ENCODE results near the gene GRIN1.

GRIN1 gene

DNA sequence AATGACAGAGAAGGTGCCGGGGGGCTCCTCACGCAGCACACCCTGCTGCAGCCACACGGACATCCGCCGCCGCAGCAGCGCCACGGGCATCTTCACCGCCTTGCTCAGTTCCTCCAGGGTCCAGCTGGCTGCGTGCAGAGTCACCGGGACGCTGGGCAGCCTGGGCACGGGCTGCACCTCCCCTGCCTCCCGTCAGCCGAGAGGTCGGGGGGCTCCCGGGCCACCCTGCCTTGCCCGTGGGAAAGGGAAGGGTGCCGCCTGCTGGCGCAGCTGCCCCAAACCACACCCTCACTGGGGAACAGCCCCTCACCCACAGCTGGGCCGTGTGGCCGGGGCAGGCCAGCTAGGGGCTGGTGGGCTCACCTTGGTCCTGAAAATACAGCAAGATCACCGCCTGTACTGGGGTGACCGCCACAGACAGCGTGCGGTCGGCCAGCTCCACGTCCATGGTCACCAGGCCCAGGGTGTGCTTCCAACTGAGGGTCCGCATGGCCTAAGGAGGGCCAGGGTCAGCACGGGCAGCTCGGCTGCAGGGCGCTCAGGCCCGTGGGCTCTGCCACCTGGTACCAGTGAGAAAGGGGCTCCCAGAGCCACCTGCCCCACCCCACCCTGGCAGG, 36.5 kb downstream of the GRIN1 start:
- no peak for DNase-seq (ENCODE audit: low read depth)
- in situ Hi-C loops (cut with HindIII; ENCODE audit: low sequenced_read_pairs) = no loop called here
- no peak overlapping the region for H3K4me3 ChIP-seq (ENCODE audit: low read depth, low read length)
- TF ChIP-seq, protein P1, sequence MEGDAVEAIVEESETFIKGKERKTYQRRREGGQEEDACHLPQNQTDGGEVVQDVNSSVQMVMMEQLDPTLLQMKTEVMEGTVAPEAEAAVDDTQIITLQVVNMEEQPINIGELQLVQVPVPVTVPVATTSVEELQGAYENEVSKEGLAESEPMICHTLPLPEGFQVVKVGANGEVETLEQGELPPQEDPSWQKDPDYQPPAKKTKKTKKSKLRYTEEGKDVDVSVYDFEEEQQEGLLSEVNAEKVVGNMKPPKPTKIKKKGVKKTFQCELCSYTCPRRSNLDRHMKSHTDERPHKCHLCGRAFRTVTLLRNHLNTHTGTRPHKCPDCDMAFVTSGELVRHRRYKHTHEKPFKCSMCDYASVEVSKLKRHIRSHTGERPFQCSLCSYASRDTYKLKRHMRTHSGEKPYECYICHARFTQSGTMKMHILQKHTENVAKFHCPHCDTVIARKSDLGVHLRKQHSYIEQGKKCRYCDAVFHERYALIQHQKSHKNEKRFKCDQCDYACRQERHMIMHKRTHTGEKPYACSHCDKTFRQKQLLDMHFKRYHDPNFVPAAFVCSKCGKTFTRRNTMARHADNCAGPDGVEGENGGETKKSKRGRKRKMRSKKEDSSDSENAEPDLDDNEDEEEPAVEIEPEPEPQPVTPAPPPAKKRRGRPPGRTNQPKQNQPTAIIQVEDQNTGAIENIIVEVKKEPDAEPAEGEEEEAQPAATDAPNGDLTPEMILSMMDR (IDR thresholded peaks at IDR 0.05; ENCODE audit: low read depth, low read length, missing control alignments) = peak; percentile 20

DNA sequence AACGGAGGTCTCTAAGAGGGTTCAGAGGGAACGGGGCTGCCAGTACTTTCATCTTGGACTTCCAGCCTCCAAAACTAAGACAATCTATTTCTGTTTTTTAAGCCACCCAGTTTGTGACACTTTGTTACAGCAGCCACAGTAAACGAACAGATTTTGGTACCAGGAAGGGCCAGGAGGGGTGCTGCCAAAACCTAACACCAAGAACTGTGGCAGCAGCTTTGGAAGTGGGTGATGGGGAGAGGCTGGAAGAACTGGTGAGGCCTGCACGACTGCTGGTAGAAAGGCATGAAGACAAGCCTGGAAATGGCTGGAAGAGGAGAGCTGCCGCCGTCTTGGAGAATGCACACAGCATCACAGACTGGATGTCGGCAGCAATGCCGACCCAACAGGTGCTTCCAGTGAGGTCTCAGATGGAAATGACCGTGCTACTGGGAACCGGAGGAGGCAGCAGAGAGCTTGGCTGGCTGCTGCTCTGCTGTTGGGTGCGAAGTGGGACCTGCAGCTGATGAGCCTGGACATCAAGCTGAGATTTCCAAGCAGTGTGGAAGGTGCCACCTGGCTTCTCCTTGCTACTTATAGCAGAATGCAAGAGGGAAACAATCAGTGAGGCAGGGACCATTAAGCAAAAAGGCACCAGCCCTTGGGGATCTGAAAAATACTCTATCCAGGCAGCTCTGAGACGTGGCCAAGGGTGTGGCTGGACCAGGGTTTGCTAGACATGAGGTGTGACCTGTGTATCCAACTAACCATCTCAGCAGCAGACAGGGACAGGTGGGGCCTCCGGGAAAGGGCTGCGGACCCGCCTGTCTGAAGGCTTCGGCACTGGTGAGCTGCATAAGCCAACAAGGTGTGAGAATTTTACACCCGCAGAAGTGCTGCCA, 37.6 kb downstream of the GRIN1 start:
- H3K4me3 ChIP-seq (ENCODE audit: low read depth, low read length) = no peak overlapping the region
- no peak for DNase-seq (ENCODE audit: low read depth)
- TF ChIP-seq, protein P1 (IDR thresholded peaks at IDR 0.05; ENCODE audit: low read depth, low read length, missing control alignments) = peak; percentile 66
- in situ Hi-C loops (cut with HindIII; ENCODE audit: low sequenced_read_pairs) = no loop called here

DNA sequence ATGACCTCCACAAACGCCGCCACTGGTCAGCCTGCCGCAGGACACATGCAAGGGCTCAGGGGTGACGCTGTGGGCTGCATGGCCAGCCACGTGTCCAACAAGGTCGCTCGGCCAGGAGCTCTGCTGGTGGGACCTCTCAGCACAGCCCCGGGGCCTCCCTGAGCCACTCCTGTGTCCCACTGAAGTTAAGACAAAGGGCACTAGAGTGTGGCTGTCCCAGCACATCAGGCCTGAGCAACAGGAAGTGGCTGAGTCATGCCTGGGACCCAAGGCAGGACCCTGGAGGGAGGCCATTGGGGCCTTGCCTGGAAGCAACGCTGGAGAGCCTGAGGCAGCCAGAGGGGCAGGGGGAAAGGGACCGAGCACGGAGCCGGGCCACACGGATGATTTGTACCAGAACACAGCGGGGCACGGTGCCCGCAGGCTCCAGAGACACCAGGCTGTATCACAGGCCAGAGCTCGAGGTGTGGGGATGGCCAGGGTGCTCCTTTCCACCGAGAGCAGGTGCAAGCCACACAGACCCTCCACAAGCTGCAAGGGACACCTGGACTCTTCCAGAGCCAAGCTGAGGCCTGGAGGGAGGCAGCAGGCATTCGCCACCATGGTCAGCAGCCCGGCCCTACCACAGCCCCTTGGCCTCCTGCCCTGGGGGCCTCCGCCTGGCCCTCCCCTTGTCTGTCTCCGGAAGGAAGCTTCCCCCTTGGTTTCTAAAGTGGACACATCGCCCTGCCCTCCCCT, 39.4 kb downstream of the GRIN1 start:
- TF ChIP-seq, protein P1 (IDR thresholded peaks at IDR 0.05; ENCODE audit: low read depth, low read length, missing control alignments) = no peak
- H3K4me3 ChIP-seq (ENCODE audit: low read depth, low read length) = no peak overlapping the region
- DNase-seq (ENCODE audit: low read depth) = no peak
- in situ Hi-C loops (cut with HindIII; ENCODE audit: low sequenced_read_pairs) = no loop called here

DNA sequence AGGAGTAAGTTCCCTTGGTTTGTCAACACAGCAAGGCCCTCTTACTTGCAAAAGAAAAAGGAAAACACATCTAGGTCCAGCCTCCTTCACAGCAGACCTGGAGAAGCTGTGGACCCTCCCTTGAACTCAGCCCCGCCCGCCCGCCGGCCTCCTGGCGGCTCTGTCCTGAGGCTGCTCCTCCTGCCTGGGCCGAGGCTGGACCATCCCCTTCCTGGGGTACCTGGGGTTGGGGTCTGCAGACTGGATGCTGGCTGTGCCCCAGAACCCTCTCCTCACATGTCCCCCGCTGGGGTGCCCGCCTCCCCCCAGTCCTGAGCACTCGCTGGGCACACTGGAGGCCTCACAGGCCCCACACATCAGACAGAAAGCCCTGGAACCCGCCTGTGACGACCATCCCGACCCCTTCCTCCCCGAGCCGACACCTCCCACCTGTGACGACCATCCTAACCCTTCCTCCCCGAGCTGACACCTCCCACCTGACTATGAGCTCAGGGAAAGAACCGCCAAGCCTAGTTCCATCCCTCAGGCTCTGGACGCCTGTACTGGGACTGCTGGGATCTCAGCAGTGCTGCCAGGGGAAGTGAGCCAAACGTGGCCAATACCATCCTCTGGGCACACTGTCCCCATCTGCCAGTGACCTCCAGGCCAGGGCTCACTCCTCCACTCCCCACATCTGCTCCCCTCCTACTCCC, 40.1 kb downstream of the GRIN1 start:
- no peak overlapping the region for H3K4me3 ChIP-seq (ENCODE audit: low read depth, low read length)
- TF ChIP-seq, protein P1 (IDR thresholded peaks at IDR 0.05; ENCODE audit: low read depth, low read length, missing control alignments) = no peak
- in situ Hi-C loops (cut with HindIII; ENCODE audit: low sequenced_read_pairs) = no loop called here
- DNase-seq (ENCODE audit: low read depth) = no peak

DNA sequence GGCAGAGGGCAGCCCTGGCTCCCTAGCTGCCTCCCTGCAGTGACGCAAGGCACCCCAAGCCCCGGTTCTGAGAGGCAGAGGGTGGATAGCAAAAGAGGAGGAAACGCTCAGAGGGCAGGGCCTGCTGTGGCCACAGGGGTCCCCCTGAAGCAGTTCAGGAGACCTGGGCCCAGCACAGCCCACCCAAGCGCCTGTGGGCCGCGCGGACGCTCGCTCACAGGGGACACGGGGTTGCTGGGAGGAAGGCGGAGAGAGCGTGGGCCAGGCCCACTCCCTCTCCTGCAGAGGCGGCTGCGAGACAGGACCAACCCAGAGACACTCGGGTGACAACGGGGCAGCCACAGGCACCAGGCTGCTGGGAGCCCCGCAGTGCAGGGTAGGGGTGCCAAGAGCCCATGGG, 40.8 kb downstream of the GRIN1 start:
- TF ChIP-seq, protein P1 (IDR thresholded peaks at IDR 0.05; ENCODE audit: low read depth, low read length, missing control alignments) = no peak
- H3K4me3 ChIP-seq (ENCODE audit: low read depth, low read length) = no peak overlapping the region
- no peak for DNase-seq (ENCODE audit: low read depth)
- in situ Hi-C loops (cut with HindIII; ENCODE audit: low sequenced_read_pairs) = no loop called here

DNA sequence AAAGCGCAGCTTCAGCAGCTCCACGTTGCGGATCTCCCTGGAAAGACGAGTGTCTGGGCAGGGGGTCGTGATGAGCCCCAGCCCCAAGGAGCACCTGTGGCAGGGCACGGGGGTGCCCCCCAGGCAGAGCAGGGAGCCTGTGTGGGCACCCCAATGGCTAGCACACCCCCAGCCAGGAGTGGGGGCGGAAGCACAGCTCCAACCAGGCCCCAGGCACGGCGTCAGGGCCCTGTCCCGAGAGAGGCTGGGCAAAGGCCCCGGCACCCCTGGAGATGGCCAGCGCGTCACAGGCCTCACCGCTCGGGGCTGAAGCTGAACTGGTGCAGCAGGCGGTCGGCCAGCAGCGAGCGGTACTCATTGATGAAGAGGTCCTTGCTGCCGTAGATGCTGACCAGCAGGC, 41.5 kb downstream of the GRIN1 start:
- no peak for DNase-seq (ENCODE audit: low read depth)
- no peak overlapping the region for H3K4me3 ChIP-seq (ENCODE audit: low read depth, low read length)
- TF ChIP-seq, protein P1 (IDR thresholded peaks at IDR 0.05; ENCODE audit: low read depth, low read length, missing control alignments) = no peak
- in situ Hi-C loops (cut with HindIII; ENCODE audit: low sequenced_read_pairs) = no loop called here
